GM15510 (cell line): ENCODE data around the gene SYCP3.

ENCODE experiments used
- POLR2A ChIP-seq: IDR thresholded peaks from 3 replicates; pipeline ENCODE4 v1.6.1; 2011; ENCODE audit warnings: borderline replicate concordance; ENCODE audit not compliant: insufficient read length; ENCODE audit errors: extremely low read depth

Gene SYCP3

GRCh38 chr12:101740566-101740965, 1.3 kb upstream of the SYCP3 start:
- no peak for TF ChIP-seq POLR2A

GRCh38 chr12:101737476-101737875, 1.8 kb downstream of the SYCP3 start:
- TF ChIP-seq POLR2A = no peak

- no peak for TF ChIP-seq POLR2A
Observed at GRCh38 chr12:101733166-101733565, 6.1 kb downstream of the SYCP3 start.

GRCh38 chr12:101732318-101732717, 6.9 kb downstream of the SYCP3 start:
- no peak for TF ChIP-seq POLR2A

- no peak for TF ChIP-seq POLR2A
Observed at GRCh38 chr12:101729842-101730241, 9.4 kb downstream of the SYCP3 start.

- no peak for TF ChIP-seq POLR2A
Observed at GRCh38 chr12:101727098-101727497, 12.2 kb downstream of the SYCP3 start.

GRCh38 chr12:101722392-101722791, 16.9 kb downstream of the SYCP3 start:
- TF ChIP-seq POLR2A = no peak

GRCh38 chr12:101720118-101720517, 19.1 kb downstream of the SYCP3 start:
- no peak for TF ChIP-seq POLR2A

GRCh38 chr12:101719566-101719965, 19.7 kb downstream of the SYCP3 start:
- no peak for TF ChIP-seq POLR2A

- TF ChIP-seq POLR2A = no peak
Observed at GRCh38 chr12:101714877-101715444, 24.3 kb downstream of the SYCP3 start.

- TF ChIP-seq POLR2A = no peak
Observed at GRCh38 chr12:101713930-101714329, 25.3 kb downstream of the SYCP3 start.

GRCh38 chr12:101713059-101713682, 26.1 kb downstream of the SYCP3 start:
- TF ChIP-seq POLR2A = no peak

GRCh38 chr12:101710288-101710687, 29.0 kb downstream of the SYCP3 start:
- no peak for TF ChIP-seq POLR2A

- no peak for TF ChIP-seq POLR2A
Observed at GRCh38 chr12:101707131-101707782, 32.0 kb downstream of the SYCP3 start.

- TF ChIP-seq POLR2A = no peak
Observed at GRCh38 chr12:101706403-101706802, 32.9 kb downstream of the SYCP3 start.

- no peak for TF ChIP-seq POLR2A
Observed at GRCh38 chr12:101703487-101703886, 35.8 kb downstream of the SYCP3 start.
